Measurements from ENCODE around the gene ZMIZ1. TPM values are rescaled to one million over a fixed set of nuclear protein-coding genes. Genes with fewer than 3 reads are reported as not detected.

ZMIZ1 gene
- total and polyA plus RNA-seq, 9 donors: 16.3 to 55.7 (median 38.1) TPM

DNA sequence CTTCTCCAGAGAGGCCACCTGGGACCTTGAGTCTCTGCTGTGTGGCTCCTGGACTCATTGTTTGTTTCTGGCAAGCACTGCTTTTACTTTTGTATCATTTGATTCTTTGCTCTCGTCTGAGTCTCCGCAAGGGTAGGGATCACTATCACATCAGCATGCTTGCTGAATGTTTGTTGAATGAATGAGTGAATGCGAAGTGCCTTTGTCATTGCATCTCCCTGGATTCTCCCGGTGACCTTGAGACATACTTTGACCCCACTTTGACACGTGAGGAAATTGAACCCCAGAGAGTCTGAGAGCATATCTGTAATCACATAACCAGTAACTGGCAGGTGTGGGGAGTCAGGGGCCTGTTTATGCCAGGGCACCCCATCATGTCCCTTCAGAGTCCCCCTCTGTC lies 92.8 kb downstream of the ZMIZ1 start:
- Histone ChIP-seq H3K9me3 (replicated peaks; ENCODE audit: control insufficient read depth, low read depth, low read length) (no peaks in the 10 kb centered on the region), H3K27ac (ENCODE audit: low read length) (no peak overlapping the region), H3K27me3 (ENCODE audit: control insufficient read depth, insufficient read depth, low read length) (no peaks in the 10 kb centered on the region), H3K4me1 (ENCODE audit: control insufficient read depth, insufficient read depth, low read length) (peaks cover 80% of the 10 kb centered on the region), H3K4me3 (ENCODE audit: low read length) (no peak overlapping the region), H3K36me3 (ENCODE audit: control insufficient read depth, insufficient read depth, low read length) (peaks cover 22% of the 10 kb centered on the region)
- no CpG with 5 or more reads among the region's 5 CpGs for WGBS (ENCODE audit: insufficient coverage)
- no peak for DNase-seq

DNA sequence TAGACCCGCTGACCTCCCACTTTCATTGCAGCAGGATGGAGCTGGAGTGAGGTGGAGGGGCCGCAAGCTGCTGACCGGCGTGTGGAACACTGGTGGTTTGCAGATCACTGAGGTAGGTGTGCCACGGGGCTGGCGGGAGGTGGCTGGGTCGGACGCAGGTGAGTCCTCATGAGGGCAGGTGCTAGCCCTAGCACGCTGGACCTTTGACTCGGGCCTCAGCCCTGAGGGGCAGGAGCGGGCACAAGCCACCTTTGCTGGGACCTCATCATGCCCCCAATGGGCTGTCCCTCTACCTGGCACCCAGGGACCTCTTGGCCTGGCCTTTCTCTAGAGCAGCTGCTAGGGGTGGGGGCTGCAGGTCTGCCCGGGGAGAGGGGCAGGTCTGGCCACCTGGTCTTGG lies 93.3 kb downstream of the ZMIZ1 start:
- WGBS (ENCODE audit: insufficient coverage): 96% methylated on average over 8 of the region's 12 CpGs
- Histone ChIP-seq H3K27me3 (ENCODE audit: control insufficient read depth, insufficient read depth, low read length) (no peaks in the 10 kb centered on the region), H3K4me1 (ENCODE audit: control insufficient read depth, insufficient read depth, low read length) (peaks cover 80% of the 10 kb centered on the region), H3K36me3 (ENCODE audit: control insufficient read depth, insufficient read depth, low read length) (peaks cover 26% of the 10 kb centered on the region), H3K4me3 (ENCODE audit: low read length) (no peak overlapping the region), H3K27ac (ENCODE audit: low read length) (no peak overlapping the region), H3K9me3 (replicated peaks; ENCODE audit: control insufficient read depth, low read depth, low read length) (no peaks in the 10 kb centered on the region)
- no peak for DNase-seq

DNA sequence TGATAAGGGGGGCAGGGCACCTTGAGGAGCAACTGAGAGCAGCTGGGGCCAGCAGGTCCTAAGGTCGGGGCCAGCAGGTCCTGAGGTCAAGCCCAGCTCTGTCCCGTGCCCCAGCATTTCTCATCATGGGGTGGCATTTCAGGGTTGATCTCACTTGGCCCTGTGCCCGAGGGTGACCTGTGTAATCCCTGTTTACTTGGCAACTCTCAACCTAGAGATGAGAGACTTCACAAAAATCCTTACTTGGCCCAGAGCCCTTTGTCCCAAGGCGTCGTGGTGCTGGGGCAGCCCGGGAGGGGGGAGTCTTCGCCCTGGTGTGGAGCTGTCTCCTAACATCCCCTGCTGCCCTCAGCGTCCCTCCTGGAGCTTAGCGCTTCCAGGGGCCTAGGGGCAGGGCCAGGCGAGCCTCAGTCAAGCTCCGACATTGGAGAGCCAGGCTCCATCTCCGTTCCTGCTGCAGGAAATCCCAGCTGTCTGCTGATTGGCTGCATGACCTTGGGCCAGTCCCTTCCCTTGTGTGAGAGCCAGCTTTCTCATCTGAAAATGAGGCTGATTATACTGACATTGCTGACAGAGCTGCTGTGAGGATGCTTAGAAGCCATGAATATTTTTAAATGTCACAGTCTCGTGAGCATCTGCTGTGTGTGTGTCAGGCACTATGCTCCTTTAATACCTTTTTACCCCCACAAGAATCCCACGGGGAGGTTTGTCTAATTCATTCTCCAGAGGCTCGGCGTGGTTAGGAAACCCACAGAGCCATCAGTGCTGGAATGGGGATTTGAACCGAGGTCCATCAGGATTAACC lies 94.3 kb downstream of the ZMIZ1 start:
- Histone ChIP-seq H3K36me3 (ENCODE audit: control insufficient read depth, insufficient read depth, low read length) (peaks cover 33% of the 10 kb centered on the region), H3K27me3 (ENCODE audit: control insufficient read depth, insufficient read depth, low read length) (no peaks in the 10 kb centered on the region), H3K9me3 (replicated peaks; ENCODE audit: control insufficient read depth, low read depth, low read length) (no peaks in the 10 kb centered on the region), H3K27ac (ENCODE audit: low read length) (no peak overlapping the region), H3K4me3 (ENCODE audit: low read length) (no peak overlapping the region), H3K4me1 (ENCODE audit: control insufficient read depth, insufficient read depth, low read length) (peaks cover 78% of the 10 kb centered on the region)
- DNase-seq: no peak
- WGBS (ENCODE audit: insufficient coverage): 75% methylated on average over 11 of the region's 17 CpGs

DNA sequence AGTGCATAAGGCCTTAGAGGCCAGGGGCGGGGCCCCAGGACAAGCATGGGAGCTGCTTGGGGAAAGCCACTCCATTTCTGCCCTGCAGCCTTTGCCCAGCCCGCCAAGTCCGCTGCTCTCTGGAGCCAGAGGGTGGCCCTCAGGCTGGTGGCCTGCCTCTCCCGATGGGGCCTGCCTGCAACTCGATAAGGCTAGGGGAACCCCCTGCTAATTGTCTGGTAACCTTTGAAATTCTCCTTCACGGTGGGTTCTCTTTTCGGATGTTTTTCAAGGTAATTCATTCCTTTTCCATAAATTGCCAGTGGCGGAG lies 94.9 kb downstream of the ZMIZ1 start:
- DNase-seq: no peak
- peaks cover 78% of the 10 kb centered on the region for H3K4me1 ChIP-seq (ENCODE audit: control insufficient read depth, insufficient read depth, low read length)
- WGBS (ENCODE audit: insufficient coverage): 81% methylated on average over 5 of the region's 8 CpGs
- H3K27me3 ChIP-seq (ENCODE audit: control insufficient read depth, insufficient read depth, low read length): no peaks in the 10 kb centered on the region
- H3K27ac ChIP-seq (ENCODE audit: low read length): no peak overlapping the region
- peaks cover 38% of the 10 kb centered on the region for H3K36me3 ChIP-seq (ENCODE audit: control insufficient read depth, insufficient read depth, low read length)
- no peaks in the 10 kb centered on the region for H3K9me3 ChIP-seq (replicated peaks; ENCODE audit: control insufficient read depth, low read depth, low read length)
- H3K4me3 ChIP-seq (ENCODE audit: low read length): no peak overlapping the region

DNA sequence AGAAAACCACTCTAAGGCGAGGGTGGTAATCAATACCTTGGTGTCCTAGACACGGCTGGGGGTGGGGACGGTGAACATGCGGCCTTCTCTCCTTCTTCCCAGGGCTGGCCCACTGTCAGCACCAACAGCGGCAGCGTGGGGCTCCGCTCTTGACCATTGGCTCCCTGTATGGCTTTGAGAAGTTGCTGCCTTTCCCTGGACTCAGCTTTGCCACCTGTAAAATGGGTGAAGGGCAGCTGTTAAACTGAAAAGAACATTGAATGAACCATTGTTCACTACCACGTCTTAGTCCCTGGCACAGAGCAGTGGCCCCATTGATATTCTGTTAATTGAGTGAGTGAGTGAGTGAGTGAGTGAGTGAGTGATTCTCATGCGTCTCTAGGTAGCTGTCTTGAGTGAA lies 95.3 kb downstream of the ZMIZ1 start:
- 89% methylated on average over 3 of the region's 9 CpGs for WGBS (ENCODE audit: insufficient coverage)
- DNase-seq: no peak
- Histone ChIP-seq H3K27ac (ENCODE audit: low read length) (no peak overlapping the region), H3K9me3 (replicated peaks; ENCODE audit: control insufficient read depth, low read depth, low read length) (no peaks in the 10 kb centered on the region), H3K36me3 (ENCODE audit: control insufficient read depth, insufficient read depth, low read length) (peaks cover 41% of the 10 kb centered on the region), H3K27me3 (ENCODE audit: control insufficient read depth, insufficient read depth, low read length) (no peaks in the 10 kb centered on the region), H3K4me3 (ENCODE audit: low read length) (no peak overlapping the region), H3K4me1 (ENCODE audit: control insufficient read depth, insufficient read depth, low read length) (peaks cover 78% of the 10 kb centered on the region)

DNA sequence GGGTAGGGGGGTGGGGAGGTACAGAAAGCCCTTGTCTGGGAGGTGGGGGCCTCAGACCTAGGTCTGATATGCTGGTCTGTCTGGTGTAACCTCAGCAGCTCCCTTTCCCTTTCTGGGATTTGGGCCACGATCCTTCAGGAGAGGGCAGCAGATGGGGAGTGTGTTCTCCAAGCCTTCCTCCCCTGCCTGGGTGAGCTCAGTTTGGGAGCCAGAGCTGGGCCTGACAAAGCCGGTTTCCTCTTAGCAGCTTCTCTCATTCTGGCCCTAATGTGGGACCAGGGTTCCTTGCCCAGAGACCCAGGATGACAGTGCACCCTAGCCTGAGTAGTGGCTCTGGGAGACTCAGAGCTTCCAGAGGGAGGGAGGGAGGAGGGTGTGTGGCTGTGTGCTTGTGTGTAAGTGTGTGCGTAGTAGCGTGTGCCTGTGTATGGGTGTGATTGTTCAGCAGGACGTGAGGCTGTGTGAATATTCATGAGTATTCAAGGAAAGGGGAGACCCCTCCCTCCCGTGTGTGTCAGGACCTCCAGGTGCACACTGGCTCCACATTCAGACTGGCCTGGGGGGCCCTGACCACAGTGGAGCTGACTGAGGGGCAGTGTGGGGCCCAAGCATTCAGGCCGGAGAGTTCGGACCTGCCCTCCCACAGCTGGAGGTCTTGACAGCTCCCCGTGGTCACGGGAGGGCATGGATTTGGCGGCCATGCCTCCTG lies 96.5 kb downstream of the ZMIZ1 start:
- 52% methylated on average over 8 of the region's 11 CpGs for WGBS (ENCODE audit: insufficient coverage)
- Histone ChIP-seq H3K9me3 (replicated peaks; ENCODE audit: control insufficient read depth, low read depth, low read length) (no peaks in the 10 kb centered on the region), H3K27me3 (ENCODE audit: control insufficient read depth, insufficient read depth, low read length) (no peaks in the 10 kb centered on the region), H3K36me3 (ENCODE audit: control insufficient read depth, insufficient read depth, low read length) (peaks cover 50% of the 10 kb centered on the region), H3K27ac (ENCODE audit: low read length) (no peak overlapping the region), H3K4me1 (ENCODE audit: control insufficient read depth, insufficient read depth, low read length) (peaks cover 73% of the 10 kb centered on the region), H3K4me3 (ENCODE audit: low read length) (no peak overlapping the region)
- no peak for DNase-seq

DNA sequence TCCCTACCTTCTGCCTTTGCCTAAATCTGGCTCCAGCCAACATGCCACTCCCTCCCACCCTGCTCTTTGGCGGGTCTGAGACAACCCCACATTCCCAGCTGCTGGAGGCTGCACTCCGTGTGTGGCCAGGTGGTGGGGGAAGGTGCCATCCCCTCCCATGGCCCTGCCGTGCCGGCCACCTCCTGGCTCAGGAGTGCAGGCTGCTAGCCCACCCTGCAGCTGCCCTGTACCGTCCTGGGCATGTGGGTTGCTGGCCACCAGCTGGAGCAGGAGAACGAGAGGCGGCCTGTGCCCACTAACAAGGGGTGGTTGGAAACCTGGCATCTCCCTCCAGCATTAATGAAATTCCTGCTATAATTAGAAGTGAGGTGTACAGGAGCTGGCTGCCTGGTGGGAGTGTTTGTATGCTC lies 97.6 kb downstream of the ZMIZ1 start:
- WGBS (ENCODE audit: insufficient coverage): 94% methylated on average over 2 of the region's 7 CpGs
- no peak for DNase-seq
- Histone ChIP-seq H3K27ac (ENCODE audit: low read length) (peak overlapping the region; percentile 38), H3K9me3 (replicated peaks; ENCODE audit: control insufficient read depth, low read depth, low read length) (no peaks in the 10 kb centered on the region), H3K4me1 (ENCODE audit: control insufficient read depth, insufficient read depth, low read length) (peaks cover 73% of the 10 kb centered on the region), H3K36me3 (ENCODE audit: control insufficient read depth, insufficient read depth, low read length) (peaks cover 53% of the 10 kb centered on the region), H3K27me3 (ENCODE audit: control insufficient read depth, insufficient read depth, low read length) (no peaks in the 10 kb centered on the region), H3K4me3 (ENCODE audit: low read length) (no peak overlapping the region)

DNA sequence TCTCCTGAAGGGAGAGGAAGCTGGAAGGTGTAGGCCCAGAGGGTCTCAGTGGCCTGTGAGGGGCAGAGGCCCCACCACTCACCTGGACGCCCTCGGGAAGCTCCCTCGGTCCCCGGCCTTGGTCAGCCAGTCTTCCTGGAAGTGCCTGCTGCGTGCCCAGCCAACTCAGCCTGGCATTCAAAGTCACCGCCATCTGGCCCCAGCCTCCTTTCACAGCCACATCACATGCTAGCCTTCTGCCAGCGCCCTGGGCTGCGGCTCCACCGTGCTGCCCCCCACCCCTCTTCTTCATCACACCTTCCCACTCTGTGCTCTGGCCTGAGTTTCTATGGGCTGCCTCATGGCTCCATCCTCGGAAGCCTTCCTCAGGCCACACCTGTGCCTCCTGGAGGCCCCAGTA lies 98.0 kb downstream of the ZMIZ1 start:
- Histone ChIP-seq H3K4me1 (ENCODE audit: control insufficient read depth, insufficient read depth, low read length) (peaks cover 73% of the 10 kb centered on the region), H3K27me3 (ENCODE audit: control insufficient read depth, insufficient read depth, low read length) (no peaks in the 10 kb centered on the region), H3K4me3 (ENCODE audit: low read length) (no peak overlapping the region), H3K9me3 (replicated peaks; ENCODE audit: control insufficient read depth, low read depth, low read length) (no peaks in the 10 kb centered on the region), H3K27ac (ENCODE audit: low read length) (peak overlapping the region; percentile 35), H3K36me3 (ENCODE audit: control insufficient read depth, insufficient read depth, low read length) (peaks cover 56% of the 10 kb centered on the region)
- DNase-seq: no peak
- whole genome bisulfite sequencing (ENCODE audit: insufficient coverage): 86% methylated on average over 10 of the region's 10 CpGs

DNA sequence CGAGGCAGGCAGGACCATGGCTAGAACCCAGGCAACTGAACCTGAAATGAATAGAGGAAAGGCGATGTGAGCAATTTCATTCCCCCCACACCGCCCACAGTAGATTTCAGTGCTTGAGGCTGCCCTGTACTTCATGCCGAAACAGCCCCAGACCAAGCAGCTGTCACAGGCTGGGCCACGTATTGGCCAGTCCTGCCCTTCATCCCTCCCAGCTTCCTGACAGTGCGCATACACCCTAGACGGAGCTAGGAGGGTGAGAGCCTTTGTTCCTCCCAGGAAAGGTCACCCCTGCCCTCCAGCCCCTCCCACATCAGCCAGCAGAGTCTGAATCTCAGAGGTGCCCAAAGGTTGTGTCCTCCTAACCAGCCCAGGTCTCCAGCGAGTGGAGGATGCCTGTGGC lies 98.8 kb downstream of the ZMIZ1 start:
- H3K27me3 ChIP-seq (ENCODE audit: control insufficient read depth, insufficient read depth, low read length): no peaks in the 10 kb centered on the region
- peaks cover 72% of the 10 kb centered on the region for H3K4me1 ChIP-seq (ENCODE audit: control insufficient read depth, insufficient read depth, low read length)
- no peak overlapping the region for H3K27ac ChIP-seq (ENCODE audit: low read length)
- peaks cover 49% of the 10 kb centered on the region for H3K36me3 ChIP-seq (ENCODE audit: control insufficient read depth, insufficient read depth, low read length)
- H3K9me3 ChIP-seq (replicated peaks; ENCODE audit: control insufficient read depth, low read depth, low read length): no peaks in the 10 kb centered on the region
- WGBS (ENCODE audit: insufficient coverage): 83% methylated on average over 4 of the region's 8 CpGs
- DNase-seq: no peak
- no peak overlapping the region for H3K4me3 ChIP-seq (ENCODE audit: low read length)

DNA sequence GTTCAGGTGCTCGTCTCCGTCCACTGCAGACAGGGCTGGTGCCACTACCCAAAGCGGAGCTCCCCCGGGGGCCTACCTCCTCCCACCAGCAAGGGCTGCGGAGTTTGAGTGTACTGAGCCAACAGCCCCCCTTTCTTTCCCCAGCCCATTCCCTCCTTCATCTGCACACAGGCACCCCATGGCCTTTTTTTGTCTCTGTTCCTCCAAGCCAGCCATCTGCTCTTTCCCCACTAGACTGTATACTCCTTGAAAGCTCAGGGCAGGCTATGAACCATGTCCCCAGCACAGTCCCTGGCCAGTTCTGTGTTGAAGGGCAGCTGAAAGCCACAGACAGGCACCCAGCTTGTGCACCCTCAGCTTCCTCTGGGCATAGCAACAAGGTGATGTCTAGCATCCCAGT lies 99.4 kb downstream of the ZMIZ1 start:
- H3K4me3 ChIP-seq (ENCODE audit: low read length): no peak overlapping the region
- H3K36me3 ChIP-seq (ENCODE audit: control insufficient read depth, insufficient read depth, low read length): peaks cover 42% of the 10 kb centered on the region
- no peak overlapping the region for H3K27ac ChIP-seq (ENCODE audit: low read length)
- no peaks in the 10 kb centered on the region for H3K27me3 ChIP-seq (ENCODE audit: control insufficient read depth, insufficient read depth, low read length)
- no peak for DNase-seq
- 93% methylated on average over 4 of the region's 5 CpGs for WGBS (ENCODE audit: insufficient coverage)
- H3K4me1 ChIP-seq (ENCODE audit: control insufficient read depth, insufficient read depth, low read length): peaks cover 72% of the 10 kb centered on the region
- no peaks in the 10 kb centered on the region for H3K9me3 ChIP-seq (replicated peaks; ENCODE audit: control insufficient read depth, low read depth, low read length)
